ENCODE results near the gene TRAF2. TPM values are rescaled to one million over a fixed set of nuclear protein-coding genes. Genes with fewer than 3 reads are reported as not detected.

TRAF2 gene
- total RNA-seq, 1 experiment from 2014 or later = 11.5 TPM

GRCh38 chr9:136907011-136907914 lies 20.9 kb downstream of the TRAF2 start:
- BruUV-seq (replicated peaks) = no TSS peak
- H3K4me2 ChIP-seq (ENCODE audit: low read length) = no peak overlapping the region
- ATAC-seq = no peak
- no peaks in the 10 kb centered on the region for H3K9me2 ChIP-seq (replicated peaks; ENCODE audit: low read length)
- H4K20me1 ChIP-seq (ENCODE audit: low read length) = no peaks in the 10 kb centered on the region
- H3K79me2 ChIP-seq (ENCODE audit: low read length) = 0 out of 2 replicates have a peak, but pooled peaks cover 6% of the 10 kb centered on the region
- intact Hi-C loops (cut with micrococcal nuclease) = no loop called here
- no peak overlapping the region for H2AFZ ChIP-seq (ENCODE audit: low read length)
- ChIA-PET CTCF (no interaction called here), POLR2A (ENCODE audit: unreplicated experiment) (no interaction called here)
- no peak for DNase-seq
- peaks cover 5% of the 10 kb centered on the region; the same call in 1 of the 2 replicates for H3K36me3 ChIP-seq (ENCODE audit: low read depth, low read length)
- TF ChIP-seq EZH2 (IDR thresholded peaks at IDR 0.05; ENCODE audit: low read length, unreplicated experiment) (no peak), CTCF (conservative IDR thresholded peaks at IDR 0.05; ENCODE audit: low read depth, low read length) (no peak), EZH2phosphoT487 (IDR thresholded peaks at IDR 0.05; ENCODE audit: borderline replicate concordance, low read length) (no peak)
- no peaks in the 10 kb centered on the region for H3F3A ChIP-seq (ENCODE audit: low read length, unreplicated experiment)
- H3K9me3 ChIP-seq (ENCODE audit: low read length) = no peaks in the 10 kb centered on the region
- no peak overlapping the region for H3K4me3 ChIP-seq (ENCODE audit: low read length)
- peaks cover 8% of the 10 kb centered on the region for H3K4me1 ChIP-seq (ENCODE audit: insufficient read depth, low read length)
- H3K9ac ChIP-seq (ENCODE audit: low read length) = no peak overlapping the region
- no peaks in the 10 kb centered on the region for H3K27me3 ChIP-seq (ENCODE audit: low read length)
- no peak overlapping the region for H3K27ac ChIP-seq (ENCODE audit: low read length)

GRCh38 chr9:136910197-136910900 lies 24.0 kb downstream of the TRAF2 start:
- no peak for ATAC-seq
- no TSS peak for BruUV-seq (replicated peaks)
- peaks cover 2% of the 10 kb centered on the region; the same call in 1 of the 2 replicates for H3K36me3 ChIP-seq (ENCODE audit: low read depth, low read length)
- no peak overlapping the region for H3K9ac ChIP-seq (ENCODE audit: low read length)
- no peak overlapping the region for H3K4me2 ChIP-seq (ENCODE audit: low read length)
- TF ChIP-seq EZH2 (IDR thresholded peaks at IDR 0.05; ENCODE audit: low read length, unreplicated experiment) (no peak), EZH2phosphoT487 (IDR thresholded peaks at IDR 0.05; ENCODE audit: borderline replicate concordance, low read length) (no peak), CTCF (conservative IDR thresholded peaks at IDR 0.05; ENCODE audit: low read depth, low read length) (no peak)
- no peaks in the 10 kb centered on the region for H3K9me2 ChIP-seq (replicated peaks; ENCODE audit: low read length)
- H2AFZ ChIP-seq (ENCODE audit: low read length) = no peak overlapping the region
- CTCF ChIA-PET = no interaction called here
- no peaks in the 10 kb centered on the region for H3K79me2 ChIP-seq (ENCODE audit: low read length)
- H3K27ac ChIP-seq (ENCODE audit: low read length) = no peak overlapping the region
- H3K9me3 ChIP-seq (ENCODE audit: low read length) = no peaks in the 10 kb centered on the region
- H3F3A ChIP-seq (ENCODE audit: low read length, unreplicated experiment) = no peaks in the 10 kb centered on the region
- no peaks in the 10 kb centered on the region for H3K4me1 ChIP-seq (ENCODE audit: insufficient read depth, low read length)
- DNase-seq = no peak
- no peaks in the 10 kb centered on the region for H3K27me3 ChIP-seq (ENCODE audit: low read length)
- POLR2A ChIA-PET (ENCODE audit: unreplicated experiment) = no interaction called here
- no peak overlapping the region for H3K4me3 ChIP-seq (ENCODE audit: low read length)
- intact Hi-C loops (cut with micrococcal nuclease) = no loop called here
- no peaks in the 10 kb centered on the region for H4K20me1 ChIP-seq (ENCODE audit: low read length)

DNA sequence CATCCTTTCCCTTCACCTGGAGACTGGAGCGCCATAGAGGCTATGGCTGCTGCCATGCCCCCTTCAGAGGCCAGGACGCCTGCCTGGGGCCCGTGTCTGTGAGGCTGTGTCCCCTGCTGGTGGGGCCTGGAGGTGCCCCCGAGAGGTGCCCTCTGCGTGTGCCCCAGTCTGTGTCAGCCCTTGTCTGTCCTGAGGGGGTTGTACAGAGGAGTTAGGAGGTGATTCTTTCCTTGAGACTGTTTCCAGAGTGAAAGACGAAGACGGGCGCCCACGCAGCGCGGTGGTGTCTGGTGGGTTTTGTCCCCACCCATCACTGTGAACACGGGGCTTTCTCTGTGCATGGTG lies 24.6 kb downstream of the TRAF2 start:
- Histone ChIP-seq H4K20me1 (ENCODE audit: low read length) (no peaks in the 10 kb centered on the region), H2AFZ (ENCODE audit: low read length) (no peak overlapping the region), H3F3A (ENCODE audit: low read length, unreplicated experiment) (no peaks in the 10 kb centered on the region), H3K79me2 (ENCODE audit: low read length) (no peaks in the 10 kb centered on the region), H3K4me3 (ENCODE audit: low read length) (no peak overlapping the region), H3K9ac (ENCODE audit: low read length) (no peak overlapping the region), H3K4me2 (ENCODE audit: low read length) (no peak overlapping the region), H3K27ac (ENCODE audit: low read length) (no peak overlapping the region), H3K9me3 (ENCODE audit: low read length) (no peaks in the 10 kb centered on the region), H3K36me3 (ENCODE audit: low read depth, low read length) (no peaks in the 10 kb centered on the region), H3K4me1 (ENCODE audit: insufficient read depth, low read length) (no peaks in the 10 kb centered on the region), H3K9me2 (replicated peaks; ENCODE audit: low read length) (no peaks in the 10 kb centered on the region), H3K27me3 (ENCODE audit: low read length) (no peaks in the 10 kb centered on the region)
- ATAC-seq = no peak
- intact Hi-C loops (cut with micrococcal nuclease) = no loop called here
- POLR2A ChIA-PET (ENCODE audit: unreplicated experiment) = no interaction called here
- no TSS peak for BruUV-seq (replicated peaks)
- CTCF ChIA-PET = no interaction called here
- DNase-seq = no peak
- TF ChIP-seq EZH2phosphoT487 (IDR thresholded peaks at IDR 0.05; ENCODE audit: borderline replicate concordance, low read length) = no peak
- TF ChIP-seq EZH2 (IDR thresholded peaks at IDR 0.05; ENCODE audit: low read length, unreplicated experiment) = no peak
- TF ChIP-seq CTCF (conservative IDR thresholded peaks at IDR 0.05; ENCODE audit: low read depth, low read length) = no peak

All from PC-3 (cell line).